Measurements from ENCODE around the gene ARL14EP. TPM values are rescaled to one million over a fixed set of nuclear protein-coding genes. Genes with fewer than 3 reads are reported as not detected.
A peak's percentile ranks its signal among the peaks of the same experiment; 100 is the strongest.

ARL14EP gene
- 10 to 100 TPM; 17.9 to 22.1 TPM for total RNA-seq

- DNase-seq: peak; percentile 92
- no peaks in the 10 kb centered on the region for H3K9me3 Mint-ChIP-seq
- CTCF ChIA-PET: interaction anchor here (0.6 to 2.8 kb wide), 2 partner anchors 11 to 56 kb away, joined by 7 to 9 read pairs; no protein-coding TSS in a partner anchor
- peak within 1 kb of the TSS; percentile 99 for H3K4me3 Mint-ChIP-seq
- H3K27ac Mint-ChIP-seq: peak within 1 kb of the TSS; percentile 99
- H3K27me3 Mint-ChIP-seq (ENCODE audit: low read depth): peaks cover 3% of the 10 kb centered on the region
- peaks cover 36% of the 10 kb centered on the region for H3K4me1 Mint-ChIP-seq (ENCODE audit: low read depth)
- intact Hi-C loops (cut with micrococcal nuclease): loop anchor here (1.0 to 10.0 kb wide), 6 partner anchors 20 to 1764 kb away; partner anchors contain the start of genes DCDC1, DNAJC24, ELP4 and IMMP1L
- peaks cover 11% of the 10 kb centered on the region for H3K36me3 Mint-ChIP-seq (ENCODE audit: low read depth)
These were observed at the start of gene ARL14EP for GRCh38 chr11:30322826-30323710. Gene ARL14EP, plus strand, starts transcription at chr11:30323104. Its CDS starts 7,845 bp downstream, at chr11:30330949.

GRCh38 chr11:30277176-30277575 is 45.7 kb upstream of the ARL14EP start:
- H3K36me3 Mint-ChIP-seq (ENCODE audit: low read depth): no peaks in the 10 kb centered on the region
- H3K27me3 Mint-ChIP-seq (ENCODE audit: low read depth): peaks cover 16% of the 10 kb centered on the region
- DNase-seq: no peak
- CTCF ChIA-PET: no interaction called here
- H3K4me3 Mint-ChIP-seq: no peak overlapping the region
- H3K4me1 Mint-ChIP-seq (ENCODE audit: low read depth): peaks cover 11% of the 10 kb centered on the region
- H3K9me3 Mint-ChIP-seq: no peaks in the 10 kb centered on the region
- intact Hi-C loops (cut with micrococcal nuclease): no loop called here
- no peak overlapping the region for H3K27ac Mint-ChIP-seq

- DNase-seq: no peak
- Mint-ChIP-seq H3K4me3 (no peak overlapping the region), H3K36me3 (ENCODE audit: low read depth) (no peaks in the 10 kb centered on the region), H3K27ac (no peak overlapping the region), H3K9me3 (no peaks in the 10 kb centered on the region), H3K27me3 (ENCODE audit: low read depth) (peaks cover 13% of the 10 kb centered on the region), H3K4me1 (ENCODE audit: low read depth) (peaks cover 14% of the 10 kb centered on the region)
- intact Hi-C loops (cut with micrococcal nuclease): no loop called here
- CTCF ChIA-PET: no interaction called here
These were observed 43.1 kb upstream of the ARL14EP start for GRCh38 chr11:30279796-30280195.

GRCh38 chr11:30281476-30282288 is 41.2 kb upstream of the ARL14EP start:
- Mint-ChIP-seq H3K4me3 (no peak overlapping the region), H3K27me3 (ENCODE audit: low read depth) (peaks cover 4% of the 10 kb centered on the region), H3K9me3 (no peaks in the 10 kb centered on the region), H3K27ac (no peak overlapping the region), H3K4me1 (ENCODE audit: low read depth) (peaks cover 14% of the 10 kb centered on the region), H3K36me3 (ENCODE audit: low read depth) (no peaks in the 10 kb centered on the region)
- no peak for DNase-seq
- CTCF ChIA-PET: interaction anchor here (0.6 kb wide), 1 partner anchor 33 kb away, joined by 3 read pairs; no protein-coding TSS in a partner anchor
- intact Hi-C loops (cut with micrococcal nuclease): loop anchor here (1.0 kb wide), 1 partner anchor 42 kb away; the partner anchor contains the start of gene ARL14EP

DNA sequence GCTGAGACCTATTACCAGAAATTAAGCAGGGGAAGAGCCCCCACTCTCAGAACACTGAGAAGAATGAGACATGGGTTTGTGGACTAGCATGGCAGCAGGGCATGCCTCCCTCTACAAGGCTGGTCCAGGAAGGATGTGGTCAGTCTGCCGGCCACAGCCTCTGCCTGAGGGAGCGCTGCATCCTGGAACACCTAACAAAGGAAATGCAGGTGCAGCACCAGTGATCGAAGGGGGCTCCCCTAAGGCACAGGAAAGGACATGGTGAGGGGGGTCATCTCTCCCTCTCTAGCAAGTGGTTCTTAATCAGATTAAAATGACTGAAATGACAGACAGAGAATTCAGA is 40.6 kb upstream of the ARL14EP start:
- Mint-ChIP-seq H3K27ac (no peak overlapping the region), H3K36me3 (ENCODE audit: low read depth) (no peaks in the 10 kb centered on the region), H3K4me3 (no peak overlapping the region), H3K9me3 (no peaks in the 10 kb centered on the region), H3K27me3 (ENCODE audit: low read depth) (peaks cover 4% of the 10 kb centered on the region), H3K4me1 (ENCODE audit: low read depth) (peaks cover 14% of the 10 kb centered on the region)
- intact Hi-C loops (cut with micrococcal nuclease): loop anchor here (1.0 kb wide), 1 partner anchor 41 kb away; the partner anchor contains the start of gene ARL14EP
- CTCF ChIA-PET: interaction anchor here (0.6 kb wide), 1 partner anchor 33 kb away, joined by 3 read pairs; no protein-coding TSS in a partner anchor
- DNase-seq: peak; percentile 55

DNA sequence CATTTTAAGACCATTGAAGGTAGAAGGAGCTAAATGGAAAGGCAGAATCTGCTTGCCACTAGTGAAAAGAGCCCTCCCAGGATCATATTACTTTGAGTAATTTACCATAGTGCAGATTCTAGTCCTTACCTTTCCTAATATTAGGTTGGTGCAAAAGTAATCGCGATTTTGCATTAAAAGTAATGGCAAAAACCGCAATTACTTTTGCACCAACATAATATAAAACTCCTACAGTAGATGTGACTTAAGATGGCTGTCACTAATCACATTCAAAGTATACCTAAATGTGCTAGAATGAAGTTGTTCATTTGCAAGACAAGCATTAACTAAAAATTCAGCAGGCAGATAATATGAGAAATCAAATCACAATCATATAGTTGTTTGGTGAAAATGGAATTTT is 38.1 kb upstream of the ARL14EP start:
- peaks cover 4% of the 10 kb centered on the region for H3K27me3 Mint-ChIP-seq (ENCODE audit: low read depth)
- CTCF ChIA-PET: no interaction called here
- no peak overlapping the region for H3K4me3 Mint-ChIP-seq
- H3K4me1 Mint-ChIP-seq (ENCODE audit: low read depth): peaks cover 14% of the 10 kb centered on the region
- H3K36me3 Mint-ChIP-seq (ENCODE audit: low read depth): no peaks in the 10 kb centered on the region
- intact Hi-C loops (cut with micrococcal nuclease): loop anchor here (5.0 kb wide), 1 partner anchor 852 kb away; no protein-coding TSS in a partner anchor
- H3K27ac Mint-ChIP-seq: no peak overlapping the region
- no peaks in the 10 kb centered on the region for H3K9me3 Mint-ChIP-seq
- no peak for DNase-seq

GRCh38 chr11:30285416-30286121 is 37.3 kb upstream of the ARL14EP start:
- intact Hi-C loops (cut with micrococcal nuclease): loop anchor here (5.0 kb wide), 1 partner anchor 852 kb away; no protein-coding TSS in a partner anchor
- Mint-ChIP-seq H3K4me1 (ENCODE audit: low read depth) (peaks cover 14% of the 10 kb centered on the region), H3K27me3 (ENCODE audit: low read depth) (peaks cover 3% of the 10 kb centered on the region), H3K36me3 (ENCODE audit: low read depth) (no peaks in the 10 kb centered on the region), H3K9me3 (no peaks in the 10 kb centered on the region), H3K4me3 (no peak overlapping the region), H3K27ac (no peak overlapping the region)
- no peak for DNase-seq
- CTCF ChIA-PET: no interaction called here

- intact Hi-C loops (cut with micrococcal nuclease): no loop called here
- Mint-ChIP-seq H3K27me3 (ENCODE audit: low read depth) (peaks cover 5% of the 10 kb centered on the region), H3K9me3 (no peaks in the 10 kb centered on the region), H3K4me3 (no peak overlapping the region), H3K4me1 (ENCODE audit: low read depth) (no peaks in the 10 kb centered on the region), H3K36me3 (ENCODE audit: low read depth) (no peaks in the 10 kb centered on the region), H3K27ac (no peak overlapping the region)
- CTCF ChIA-PET: interaction anchor here (0.6 kb wide), 1 partner anchor 29 kb away, joined by 5 read pairs; no protein-coding TSS in a partner anchor
- DNase-seq: no peak
These were observed 31.6 kb upstream of the ARL14EP start for GRCh38 chr11:30291331-30291730.

GRCh38 chr11:30292545-30292944 is 30.4 kb upstream of the ARL14EP start:
- peaks cover 5% of the 10 kb centered on the region for H3K27me3 Mint-ChIP-seq (ENCODE audit: low read depth)
- H3K36me3 Mint-ChIP-seq (ENCODE audit: low read depth): no peaks in the 10 kb centered on the region
- H3K27ac Mint-ChIP-seq: no peak overlapping the region
- no peaks in the 10 kb centered on the region for H3K9me3 Mint-ChIP-seq
- CTCF ChIA-PET: no interaction called here
- DNase-seq: no peak
- no peak overlapping the region for H3K4me3 Mint-ChIP-seq
- no peaks in the 10 kb centered on the region for H3K4me1 Mint-ChIP-seq (ENCODE audit: low read depth)
- intact Hi-C loops (cut with micrococcal nuclease): no loop called here

- no peak for DNase-seq
- H3K36me3 Mint-ChIP-seq (ENCODE audit: low read depth): no peaks in the 10 kb centered on the region
- no peaks in the 10 kb centered on the region for H3K9me3 Mint-ChIP-seq
- H3K27ac Mint-ChIP-seq: no peak overlapping the region
- no peaks in the 10 kb centered on the region for H3K4me1 Mint-ChIP-seq (ENCODE audit: low read depth)
- H3K4me3 Mint-ChIP-seq: no peak overlapping the region
- CTCF ChIA-PET: no interaction called here
- peaks cover 5% of the 10 kb centered on the region for H3K27me3 Mint-ChIP-seq (ENCODE audit: low read depth)
- intact Hi-C loops (cut with micrococcal nuclease): no loop called here
These were observed 27.6 kb upstream of the ARL14EP start for GRCh38 chr11:30295178-30295885.

DNA sequence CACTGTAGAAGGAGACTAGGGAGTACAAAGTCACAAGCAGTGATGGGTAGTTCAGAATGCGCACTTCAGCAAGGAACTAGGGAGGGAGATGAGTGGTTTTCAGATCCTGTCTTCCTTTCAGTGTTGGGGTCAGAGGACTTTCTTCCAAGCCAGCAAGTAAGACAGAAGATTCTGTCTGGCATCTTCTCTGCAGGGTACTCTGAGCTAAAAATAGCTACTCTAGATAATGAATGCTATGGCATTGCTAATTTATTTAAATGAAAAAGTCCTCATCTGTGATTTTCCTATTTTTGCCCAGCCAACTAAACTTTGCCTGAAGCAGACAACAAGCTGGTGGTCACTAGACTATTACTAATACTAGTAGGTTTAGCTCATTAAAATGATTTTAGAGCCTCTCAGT is 18.3 kb upstream of the ARL14EP start:
- no peak overlapping the region for H3K27ac Mint-ChIP-seq
- intact Hi-C loops (cut with micrococcal nuclease): no loop called here

More for the DNA sequence above, 18.3 kb upstream of the ARL14EP start:
- H3K9me3 Mint-ChIP-seq: no peaks in the 10 kb centered on the region
- no peaks in the 10 kb centered on the region for H3K4me1 Mint-ChIP-seq (ENCODE audit: low read depth)
- no peak for DNase-seq
- CTCF ChIA-PET: no interaction called here
- H3K4me3 Mint-ChIP-seq: no peak overlapping the region
- H3K36me3 Mint-ChIP-seq (ENCODE audit: low read depth): no peaks in the 10 kb centered on the region
- H3K27me3 Mint-ChIP-seq (ENCODE audit: low read depth): peaks cover 4% of the 10 kb centered on the region
